H9 (cell line): ENCODE results near the gene FNDC3B. TPM values are rescaled to one million over a fixed set of nuclear protein-coding genes. Genes with fewer than 3 reads are reported as not detected.
A peak's percentile ranks its signal among the peaks of the same experiment; 100 is the strongest.

ENCODE experiments used
- DNase-seq: peaks from one replicate; pipeline ENCODE4 v3.0.0-alpha.2; 2017
- H2AFZ ChIP-seq: one replicate; pipeline ENCODE4 v1.6.1; 2013; ENCODE audit warnings: mild to moderate bottlenecking, low read length, control low read depth, moderate library complexity
- H2AK5ac ChIP-seq: 2 replicates; pipeline ENCODE4 v1.6.1; 2013; ENCODE audit warnings: low read length, control low read depth, mixed read lengths; ENCODE audit not compliant: insufficient read length
- H2BK120ac ChIP-seq: one replicate; pipeline ENCODE4 v1.6.1; 2013; ENCODE audit warnings: low read depth, mild to moderate bottlenecking, low read length, control low read depth, inconsistent platforms; ENCODE audit not compliant: poor library complexity, severe bottlenecking
- H2BK12ac ChIP-seq: 2 replicates; pipeline ENCODE4 v1.6.1; 2013; ENCODE audit warnings: low read length, control low read depth, mixed read lengths, low read depth; ENCODE audit not compliant: insufficient read length
- H2BK15ac ChIP-seq: 2 replicates; pipeline ENCODE4 v1.6.1; 2013; ENCODE audit warnings: low read depth, low read length, control low read depth
- H2BK20ac ChIP-seq: one replicate; pipeline ENCODE4 v1.6.1; 2013; ENCODE audit warnings: low read depth, mild to moderate bottlenecking, low read length, control low read depth, inconsistent platforms; ENCODE audit not compliant: poor library complexity, severe bottlenecking
- H2BK5ac ChIP-seq: 2 replicates; pipeline ENCODE4 v1.6.1; 2013; ENCODE audit warnings: low read length, control low read depth, mixed read lengths; ENCODE audit not compliant: insufficient read length
- H3K14ac ChIP-seq: 2 replicates; pipeline ENCODE4 v1.6.1; 2013; ENCODE audit warnings: low read length, control low read depth; ENCODE audit not compliant: insufficient read depth
- H3K18ac ChIP-seq: 2 replicates; pipeline ENCODE4 v1.6.1; 2013; ENCODE audit warnings: low read depth, mild to moderate bottlenecking, mixed read lengths, low read length, control low read depth; ENCODE audit not compliant: insufficient read length
- H3K23ac ChIP-seq: 2 replicates; pipeline ENCODE4 v1.6.1; 2013; ENCODE audit warnings: low read length, control low read depth, mixed read lengths, low read depth; ENCODE audit not compliant: insufficient read length
- H3K23me2 ChIP-seq: 2 replicates; pipeline ENCODE4 v1.6.1; 2013; ENCODE audit warnings: low read depth, mild to moderate bottlenecking, mixed read lengths, low read length, control low read depth; ENCODE audit not compliant: insufficient read length, poor library complexity, severe bottlenecking
- H3K27ac ChIP-seq: 2 replicates; pipeline ENCODE4 v1.5.1; 2013; ENCODE audit warnings: low read length, control low read depth, mixed read lengths, low read depth; ENCODE audit not compliant: insufficient read length
- H3K27me3 ChIP-seq: 2 replicates; pipeline ENCODE4 v1.6.1; 2013; ENCODE audit warnings: low read length, control low read depth, inconsistent platforms; ENCODE audit not compliant: insufficient read depth
- H3K4ac ChIP-seq: 2 replicates; pipeline ENCODE4 v1.6.1; 2013; ENCODE audit warnings: low read depth, mild to moderate bottlenecking, control low read depth, inconsistent platforms, low read length, moderate library complexity
- H3K4me1 ChIP-seq: 2 replicates; pipeline ENCODE4 v1.6.1; 2013; ENCODE audit warnings: low read length, control low read depth, inconsistent platforms; ENCODE audit not compliant: insufficient read depth
- H3K4me2 ChIP-seq: 2 replicates; pipeline ENCODE4 v1.6.1; 2013; ENCODE audit warnings: low read length, control low read depth, mixed read lengths; ENCODE audit not compliant: insufficient read length, insufficient read depth
- H3K56ac ChIP-seq: 2 replicates; pipeline ENCODE4 v1.6.1; 2013; ENCODE audit warnings: low read depth, mild to moderate bottlenecking, mixed read lengths, low read length, control low read depth; ENCODE audit not compliant: insufficient read length
- H3K79me1 ChIP-seq: 2 replicates; pipeline ENCODE4 v1.6.1; 2013; ENCODE audit warnings: low read depth, mild to moderate bottlenecking, moderate library complexity, low read length, control low read depth, inconsistent platforms; ENCODE audit not compliant: insufficient read depth, poor library complexity, severe bottlenecking
- H3K79me2 ChIP-seq: 2 replicates; pipeline ENCODE4 v1.6.1; 2013; ENCODE audit warnings: low read length, control low read depth, inconsistent platforms; ENCODE audit not compliant: insufficient read depth
- H3K9ac ChIP-seq: 2 replicates; pipeline ENCODE4 v1.6.1; 2013; ENCODE audit warnings: low read length, control low read depth, mixed read lengths; ENCODE audit not compliant: insufficient read length; ENCODE audit errors: extremely low read depth
- H3K9me3 ChIP-seq: one replicate; pipeline ENCODE4 v1.6.1; 2013; ENCODE audit warnings: low read depth, low read length, inconsistent platforms; ENCODE audit not compliant: control insufficient read depth
- H3T11ph ChIP-seq: one replicate; pipeline ENCODE4 v1.6.1; 2013; ENCODE audit warnings: mild to moderate bottlenecking, low read length, control low read depth, inconsistent platforms
- H4K20me1 ChIP-seq: one replicate; pipeline ENCODE4 v1.6.1; 2013; ENCODE audit not compliant: control insufficient read depth, insufficient read length, insufficient read depth
- H4K5ac ChIP-seq: 2 replicates; pipeline ENCODE4 v1.6.1; 2013; ENCODE audit warnings: low read depth, mild to moderate bottlenecking, mixed read lengths, low read length, control low read depth; ENCODE audit not compliant: insufficient read length
- H4K8ac ChIP-seq: replicated peaks from 2 replicates; pipeline ENCODE4 v1.6.1; 2013; ENCODE audit warnings: low read length, control low read depth, mixed read lengths, low read depth; ENCODE audit not compliant: insufficient read length
- H4K91ac ChIP-seq: 2 replicates; pipeline ENCODE4 v1.6.1; 2013; ENCODE audit warnings: low read depth, mild to moderate bottlenecking, moderate library complexity, mixed read lengths, low read length, control low read depth; ENCODE audit not compliant: insufficient read length
- H3K27ac Mint-ChIP-seq, 3 experiments: 2 replicates in 2 of 3; 3 replicates in 1 of 3; pipeline ENCODE4 v1.8.0; 2020 to 2021; ENCODE audit warnings: mixed read lengths in 3 of 3, mild to moderate bottlenecking in 1 of 3, moderate library complexity in 1 of 3
- H3K27me3 Mint-ChIP-seq: 2 replicates; pipeline ENCODE4 v1.8.0; 2021; ENCODE audit warnings: low read depth, mild to moderate bottlenecking, moderate library complexity, mixed read lengths
- H3K36me3 Mint-ChIP-seq, 3 experiments: 2 replicates in 2 of 3; 3 replicates in 1 of 3; pipeline ENCODE4 v1.8.0; 2020 to 2021; ENCODE audit warnings: low read depth in 3 of 3, mixed read lengths in 3 of 3; ENCODE audit not compliant: insufficient read depth in 1 of 3
- H3K4me1 Mint-ChIP-seq, 2 experiments: 2 replicates each; pipeline ENCODE4 v1.8.0; 2020; ENCODE audit warnings: mixed read lengths in 2 of 2
- H3K4me3 Mint-ChIP-seq, 2 experiments: 2 replicates in 1 of 2; 3 replicates in 1 of 2; pipeline ENCODE4 v1.8.0; 2020 to 2021; ENCODE audit warnings: mild to moderate bottlenecking in 2 of 2, mixed read lengths in 2 of 2, moderate library complexity in 1 of 2
- H3K9me3 Mint-ChIP-seq, 2 experiments: 2 replicates in 1 of 2; 3 replicates in 1 of 2; pipeline ENCODE4 v1.8.0; 2020; ENCODE audit warnings: mild to moderate bottlenecking in 2 of 2, mixed read lengths in 2 of 2, moderate library complexity in 1 of 2
- CTCF ChIP-seq: fragments of 200-600 bp; sonication (generic); conservative IDR thresholded peaks from 3 replicates; pipeline ENCODE4 v1.8.0; 2021; ENCODE audit warnings: antibody characterized with exemption, mild to moderate bottlenecking
- WGBS: extraction: QIAGEN DNeasy Blood & Tissue Kit; methylation state at CpG from one replicate; pipeline ENCODE4 v1.1.7; 2013; ENCODE audit warnings: missing lambda C conversion rate, low lambda C conversion rate, mixed read lengths; ENCODE audit not compliant: insufficient read length; ENCODE audit errors: extremely low coverage; 5-methylcytosine and 5-hydroxymethylcytosine counted together
- total RNA-seq: library from RNA; stranded (reverse); gene quantifications from 2 replicates; pipeline ENCODE4 v1.2.1, GENCODE V29; 2021

Gene FNDC3B
- total RNA-seq, 1 experiment from 2014 or later = 43.8 TPM

- H3K4me1 Mint-ChIP-seq = peaks cover 31 to 36% of the 10 kb centered on the region in 2 experiments
- Histone ChIP-seq H4K8ac (no peak overlapping the region), H3K9ac (no peak overlapping the region), H3K4ac (no peak overlapping the region), H2BK15ac (no peak overlapping the region), H3K9me3 (no peaks in the 10 kb centered on the region), H2AK5ac (no peak overlapping the region), H3K23ac (no peak overlapping the region), H3K79me1 (peaks cover 5% of the 10 kb centered on the region), H3K79me2 (peaks cover 2% of the 10 kb centered on the region; the same call in 1 of the 2 replicates), H2BK20ac (no peak overlapping the region), H3K27ac (no peak overlapping the region), H4K5ac (no peak overlapping the region), H4K91ac (no peak overlapping the region), H3T11ph (no peak overlapping the region), H3K27me3 (no peaks in the 10 kb centered on the region), H3K4me1 (peaks cover 6% of the 10 kb centered on the region; the same call in 1 of the 2 replicates), H4K20me1 (no peaks in the 10 kb centered on the region), H2BK120ac (no peak overlapping the region), H3K4me2 (no peak overlapping the region), H3K56ac (no peak overlapping the region), H2BK12ac (no peak overlapping the region), H3K18ac (no peak overlapping the region), H2BK5ac (no peak overlapping the region), H3K14ac (no peak overlapping the region), H2AFZ (no peak overlapping the region), H3K23me2 (no peaks in the 10 kb centered on the region)
- DNase-seq = no peak
- H3K27me3 Mint-ChIP-seq = no peaks in the 10 kb centered on the region
- H3K9me3 Mint-ChIP-seq = no peaks in the 10 kb centered on the region
- H3K36me3 Mint-ChIP-seq = peaks cover 3 to 4% (median 4%) of the 10 kb centered on the region in 3 experiments; a peak in 3 of 7 replicates
- peak overlapping the region in 1 of 3 experiments; percentile 46; a peak in 1 of 7 replicates for H3K27ac Mint-ChIP-seq
- no peak for TF ChIP-seq CTCF
- no peak overlapping the region for H3K4me3 Mint-ChIP-seq
- no CpG with 5 or more reads among the region's 4 CpGs for WGBS
These were observed 49.9 kb downstream of the FNDC3B start for GRCh38 chr3:172089250-172089649.
